HG02852 (cell line): ENCODE measurements around the gene SCFD2.

Source experiments
- ATAC-seq: cut with Tn5 transposase; IDR thresholded peaks from one replicate; pipeline ENCODE4 v1.9.1; 2021; ENCODE audit warnings: mild to moderate bottlenecking, moderate library complexity; ENCODE audit not compliant: unreplicated experiment

Gene SCFD2

DNA sequence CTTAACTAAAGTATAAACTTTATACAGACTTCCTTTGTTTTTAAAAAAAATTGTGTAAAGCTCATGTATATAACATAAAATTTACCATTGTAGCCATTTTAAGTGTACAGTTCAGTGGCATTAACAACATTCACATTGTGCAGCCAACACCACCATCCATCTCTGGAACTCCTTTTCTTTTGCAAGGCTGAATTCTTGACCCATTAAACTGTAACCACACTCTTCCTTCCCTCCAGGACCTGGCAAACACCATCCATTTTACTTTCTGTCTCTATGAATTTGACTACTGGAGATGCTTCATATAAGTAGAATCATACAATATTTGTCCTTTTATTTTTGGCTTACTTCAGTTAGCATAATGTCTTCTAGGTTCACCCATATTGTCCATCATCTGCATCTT lies 399.1 kb downstream of the SCFD2 start:
- ATAC-seq, result no peak

DNA sequence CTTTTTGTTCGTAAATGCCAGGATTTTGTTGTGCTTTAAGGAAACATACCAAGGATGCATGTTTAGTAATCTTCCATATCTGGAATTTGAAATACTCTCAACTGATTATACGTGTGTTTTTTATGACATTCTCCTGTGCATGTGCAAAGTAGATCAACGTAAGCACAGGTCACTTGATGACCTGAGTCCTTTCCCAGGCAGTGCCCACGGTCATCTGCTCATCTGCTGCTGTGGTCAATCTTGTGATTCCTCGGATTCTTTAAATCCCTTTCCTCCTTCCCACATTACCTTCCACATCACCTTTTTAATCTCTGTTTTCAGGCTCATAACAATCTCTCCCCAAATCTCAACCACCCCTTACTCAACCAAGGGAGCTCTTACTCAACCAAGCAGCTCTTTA lies 399.7 kb downstream of the SCFD2 start:
- ATAC-seq, result no peak

DNA sequence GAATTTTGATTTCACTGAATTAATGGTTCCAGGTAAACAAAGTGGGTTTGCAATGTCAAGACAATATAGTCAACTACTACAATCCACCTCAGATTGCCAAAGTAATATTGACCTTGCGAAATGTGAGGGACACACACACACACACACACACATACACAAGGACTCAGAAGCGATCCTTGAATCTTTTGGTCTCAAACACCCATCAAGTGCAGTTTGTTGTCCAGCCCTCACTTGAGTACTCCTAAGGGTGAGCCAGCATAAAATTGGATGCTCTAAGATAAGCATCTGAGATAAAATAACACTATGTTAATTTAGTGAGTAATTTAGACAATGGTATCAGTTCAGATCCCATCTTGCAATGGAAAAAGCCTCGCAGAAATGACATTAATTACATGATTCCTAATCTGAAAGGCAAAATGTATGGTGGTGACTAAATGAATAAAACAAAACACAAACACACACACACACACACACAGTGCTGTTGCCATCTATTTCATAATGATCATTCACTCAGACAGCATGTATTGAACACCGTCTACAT lies 401.2 kb downstream of the SCFD2 start:
- ATAC-seq, result no peak

DNA sequence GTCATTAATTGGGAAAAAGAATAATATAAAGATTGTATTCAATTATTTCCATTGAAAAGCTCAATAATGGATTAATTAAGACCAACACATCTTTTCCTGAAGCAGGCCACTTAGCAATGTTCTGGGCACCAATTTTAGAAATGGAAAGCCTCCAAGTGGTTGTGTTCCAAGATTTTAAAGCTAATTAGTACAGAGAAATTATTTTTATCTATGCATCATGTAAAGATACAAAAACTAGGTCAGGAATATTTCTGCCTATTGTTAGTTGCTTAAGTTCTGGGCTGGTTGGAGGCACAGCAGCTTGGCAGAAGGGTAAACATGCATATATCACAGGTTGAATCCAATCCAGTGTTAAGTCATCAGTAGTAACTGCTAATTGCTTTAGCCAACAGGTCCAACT lies 401.9 kb downstream of the SCFD2 start:
- no peak for ATAC-seq

DNA sequence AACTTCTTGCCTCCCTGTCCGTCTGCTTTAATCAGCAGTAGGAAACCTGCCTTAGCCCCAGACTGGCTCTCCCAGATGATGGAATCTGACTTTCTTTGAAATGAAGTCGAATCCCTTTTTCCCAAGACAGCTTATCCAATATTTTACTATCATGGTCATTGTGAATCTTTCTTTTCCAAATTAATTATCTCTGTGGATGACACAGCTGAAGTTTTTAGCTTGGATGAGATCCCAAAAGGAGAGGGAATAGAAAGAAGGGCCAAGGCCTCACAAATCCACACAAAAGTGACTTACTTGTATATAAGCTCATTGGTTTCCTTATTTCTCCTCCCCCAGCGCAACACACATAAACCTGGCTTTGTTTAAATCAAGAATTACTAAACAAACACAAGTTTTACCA lies 403.1 kb downstream of the SCFD2 start:
- no peak for ATAC-seq

DNA sequence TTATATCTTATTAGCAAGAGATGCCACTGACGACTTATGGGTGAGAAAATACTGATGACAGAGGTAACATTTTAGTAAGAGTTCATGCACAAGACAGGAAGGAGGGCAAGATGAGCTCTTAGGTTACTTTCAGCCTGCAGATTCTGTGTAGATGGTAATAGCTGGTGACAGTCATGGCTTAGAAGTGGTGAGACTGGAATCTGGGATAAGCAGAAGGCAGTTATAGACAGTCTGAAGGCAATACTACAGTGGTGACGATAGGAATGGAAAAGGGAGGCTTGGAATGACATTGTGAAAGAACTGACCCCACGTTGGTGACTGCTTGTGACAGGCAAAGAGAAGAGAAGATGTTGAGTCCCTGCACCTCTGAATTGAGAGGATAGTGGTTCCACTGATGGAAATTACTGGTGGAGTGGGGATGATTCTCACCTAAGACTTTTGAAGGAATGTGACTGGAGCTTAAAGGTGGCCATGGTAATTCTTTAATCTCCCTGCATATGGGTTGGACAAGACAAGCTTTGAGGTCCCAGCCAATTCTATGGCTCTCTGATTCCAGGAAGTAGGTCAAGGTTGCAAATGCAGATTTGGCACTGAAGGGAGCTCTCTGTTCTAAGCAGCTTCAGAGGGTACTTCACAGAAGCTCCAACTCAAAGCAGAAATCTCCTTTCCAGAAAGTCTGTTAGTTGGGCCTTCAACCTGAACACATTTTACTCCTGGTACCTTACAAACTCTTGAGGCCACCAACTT lies 404.0 kb downstream of the SCFD2 start:
- ATAC-seq, result no peak

DNA sequence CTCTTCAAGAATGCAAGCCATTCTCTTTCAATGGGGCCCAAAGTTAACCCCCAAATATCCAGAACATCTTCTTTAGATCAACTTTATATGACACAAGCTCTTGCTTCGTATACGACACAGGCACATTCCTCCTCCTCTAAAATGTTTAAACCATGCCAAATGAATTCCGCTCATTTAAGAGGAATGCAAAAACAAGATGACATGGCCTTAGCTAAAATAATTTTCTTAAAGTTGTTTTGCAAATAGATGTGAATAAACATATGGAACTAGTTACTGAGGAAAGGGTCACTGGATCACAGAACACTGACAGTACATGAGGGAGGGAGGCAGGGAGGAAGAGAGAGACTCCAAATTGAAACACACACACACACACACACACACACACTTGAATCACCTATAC lies 406.3 kb downstream of the SCFD2 start:
- ATAC-seq, result no peak

DNA sequence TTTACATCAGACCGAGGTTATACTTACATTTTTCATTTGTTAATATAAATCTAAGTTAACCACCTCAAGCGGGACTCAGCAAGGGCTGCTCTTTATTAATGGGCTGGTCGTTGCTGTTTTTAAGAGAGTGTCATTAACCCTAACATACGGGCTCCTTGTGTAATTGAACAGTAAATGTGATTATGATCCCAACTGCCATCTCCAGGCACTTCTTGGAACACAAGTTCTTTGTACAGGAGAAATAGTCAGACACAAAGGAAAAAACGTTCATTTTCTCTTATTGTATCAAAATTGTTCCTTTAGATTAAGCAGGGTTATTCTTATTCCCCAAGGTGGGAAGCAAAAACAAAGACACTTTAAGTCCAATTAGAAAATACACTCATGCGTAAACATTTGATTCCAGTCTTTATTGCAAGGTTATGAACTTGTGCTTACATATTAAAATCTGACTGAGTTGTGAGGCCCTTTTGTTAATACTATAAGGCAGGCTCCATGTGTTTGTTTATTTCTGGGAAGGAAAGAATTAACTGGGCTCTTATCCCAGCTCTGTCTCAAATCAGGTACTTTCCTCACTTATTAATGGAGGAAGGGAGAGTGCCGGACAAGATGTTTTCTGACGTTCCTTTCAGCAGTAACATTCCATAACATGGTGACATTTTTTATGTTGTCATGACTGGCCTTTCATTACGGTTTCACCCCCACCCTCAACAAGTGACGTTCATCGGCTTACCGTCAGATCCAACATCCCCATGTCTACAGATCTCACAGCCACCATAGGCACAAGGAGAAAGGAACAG lies 407.8 kb downstream of the SCFD2 start:
- no peak for ATAC-seq

DNA sequence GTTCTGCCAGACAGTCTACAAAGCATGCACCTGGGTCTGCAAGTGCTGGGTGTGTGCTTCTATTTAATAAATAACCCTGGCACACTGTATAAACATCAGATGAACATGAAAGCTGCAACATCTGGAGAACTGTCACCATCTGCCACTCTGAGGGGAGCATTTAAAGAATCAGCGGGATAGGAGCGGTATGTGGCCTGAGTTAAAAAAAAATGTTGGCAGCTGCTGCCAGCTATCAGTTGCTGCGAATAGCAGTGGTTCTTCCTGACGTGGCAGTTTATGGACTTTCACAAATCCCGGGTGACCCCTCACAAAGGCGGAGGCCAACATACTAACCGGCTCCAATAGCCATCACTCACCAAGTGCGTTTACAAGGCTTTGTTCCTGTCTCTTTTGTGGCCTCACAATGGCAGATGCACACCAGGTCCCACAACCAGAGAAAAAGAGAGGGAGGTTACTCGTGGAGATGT lies 408.6 kb downstream of the SCFD2 start:
- no peak for ATAC-seq

DNA sequence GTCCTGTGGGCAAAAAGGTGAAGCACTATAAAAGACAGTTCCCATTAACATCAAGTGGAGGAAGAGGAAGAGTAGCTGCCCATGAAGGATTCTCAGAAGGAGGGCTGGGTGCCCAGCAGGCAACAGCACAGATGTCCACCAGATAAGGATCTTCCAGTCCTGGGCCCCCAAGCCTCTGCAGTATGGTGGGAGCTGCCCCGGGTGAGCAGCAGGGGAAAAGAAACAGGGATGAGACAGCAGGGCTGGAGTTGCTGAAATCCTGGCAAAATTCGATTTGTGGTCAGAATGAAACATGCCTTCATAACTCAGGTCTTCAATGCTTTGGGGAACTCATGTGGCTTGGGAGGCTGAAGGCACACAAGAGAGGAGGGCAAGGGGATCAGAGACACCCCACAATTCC lies 409.2 kb downstream of the SCFD2 start:
- no peak for ATAC-seq

DNA sequence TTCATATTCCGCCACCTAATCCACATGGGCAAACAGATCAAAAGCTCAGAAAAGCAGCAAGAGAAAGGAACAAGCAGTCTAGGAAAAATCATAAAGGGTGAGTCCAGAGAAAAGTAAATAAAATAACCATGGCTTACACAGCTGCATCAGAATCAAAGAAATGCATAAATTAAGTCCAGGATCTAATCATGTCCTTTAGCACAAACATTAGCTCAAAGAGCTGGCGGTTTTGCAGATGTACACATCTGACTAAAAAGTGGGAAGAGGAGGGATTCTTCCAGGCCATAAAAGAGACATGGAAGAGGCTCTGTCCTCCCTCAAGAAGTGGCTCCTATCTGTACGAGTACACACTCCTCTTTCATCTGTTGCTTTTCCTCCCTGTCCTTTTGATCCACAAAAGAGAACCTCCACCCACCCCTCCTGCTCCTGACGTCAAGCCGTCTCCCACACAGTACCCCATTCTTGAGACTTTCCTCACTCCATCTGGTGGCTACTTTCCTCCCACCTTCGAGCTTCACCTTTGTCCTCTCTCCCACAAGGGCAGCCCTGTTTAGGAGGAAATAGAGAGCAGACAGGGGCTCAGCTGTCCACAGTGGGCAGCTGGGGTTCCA lies 411.2 kb downstream of the SCFD2 start:
- no peak for ATAC-seq

DNA sequence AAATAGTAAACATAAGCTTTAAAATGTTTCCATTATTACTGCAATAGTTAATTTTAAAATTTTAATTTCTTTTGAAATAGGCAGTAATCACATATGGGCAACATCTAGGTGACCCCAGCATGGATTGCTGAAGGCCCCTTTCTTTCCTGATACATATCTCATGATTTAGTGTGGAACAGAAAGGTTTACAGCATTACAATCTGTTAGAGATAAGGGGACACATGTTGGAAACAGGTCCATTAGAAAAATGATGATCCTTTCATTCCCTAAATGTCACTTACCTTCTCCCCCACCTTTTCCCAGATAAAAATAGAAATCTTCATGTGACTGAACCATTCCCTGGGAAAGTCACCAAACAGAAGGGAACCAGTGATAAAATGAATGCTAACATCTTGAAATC lies 413.3 kb downstream of the SCFD2 start:
- no peak for ATAC-seq

DNA sequence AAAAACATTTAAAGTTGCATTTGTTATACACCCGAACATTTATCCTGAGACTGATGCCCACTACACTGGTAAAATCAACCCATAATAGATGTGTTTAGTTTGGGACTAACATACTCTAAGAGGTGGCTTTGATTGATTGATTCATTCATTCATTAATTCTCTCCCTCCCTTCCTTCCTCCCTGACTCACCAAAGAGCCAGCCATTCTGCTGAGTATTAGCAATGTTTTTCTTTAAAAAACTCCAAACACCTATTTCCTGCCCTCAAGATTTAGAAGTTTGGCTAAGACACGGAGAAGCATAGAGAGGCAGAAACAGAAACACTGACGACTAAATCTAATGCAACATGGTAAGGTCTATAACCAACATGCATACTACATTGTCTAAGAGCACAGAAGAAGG lies 414.8 kb downstream of the SCFD2 start:
- no peak for ATAC-seq

DNA sequence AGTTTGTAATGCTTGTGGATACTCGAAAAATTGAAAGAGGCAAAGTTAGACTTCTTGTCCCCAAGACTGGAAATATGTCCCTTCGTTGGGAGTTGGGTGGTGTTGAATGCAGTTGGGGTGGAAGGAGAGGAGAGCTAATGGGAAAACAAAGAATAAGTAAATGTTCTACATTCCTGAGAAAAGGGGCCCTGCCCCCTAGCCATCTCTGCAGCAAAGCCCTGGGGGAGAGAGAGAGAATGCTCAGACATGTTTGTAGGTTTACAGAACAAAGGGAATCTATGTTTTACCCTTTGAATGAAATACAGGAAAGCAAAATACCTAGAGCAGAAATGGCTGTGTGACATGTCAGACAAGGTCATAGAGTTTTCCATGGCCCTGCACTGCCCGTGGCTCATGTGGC lies 415.6 kb downstream of the SCFD2 start:
- ATAC-seq, result no peak

DNA sequence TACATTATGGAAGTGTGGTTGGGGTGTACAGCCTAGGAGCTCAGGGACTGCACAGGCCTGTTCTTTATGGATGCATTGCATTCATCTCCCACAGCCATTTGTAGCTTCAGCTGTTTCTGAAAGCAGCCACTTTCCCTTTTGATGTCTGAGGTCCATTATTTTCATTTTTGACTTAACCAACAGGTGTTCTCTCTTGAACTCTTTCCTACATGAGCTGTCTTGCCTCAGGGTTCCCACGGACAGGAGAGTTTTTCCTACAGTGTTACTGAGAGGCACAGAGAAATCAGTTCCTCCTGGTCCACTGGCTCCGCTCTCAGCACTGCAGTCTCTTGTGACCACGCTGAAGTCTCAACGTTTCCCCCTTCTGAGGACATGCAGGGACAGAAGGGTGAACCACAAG lies 416.5 kb downstream of the SCFD2 start:
- no peak for ATAC-seq

DNA sequence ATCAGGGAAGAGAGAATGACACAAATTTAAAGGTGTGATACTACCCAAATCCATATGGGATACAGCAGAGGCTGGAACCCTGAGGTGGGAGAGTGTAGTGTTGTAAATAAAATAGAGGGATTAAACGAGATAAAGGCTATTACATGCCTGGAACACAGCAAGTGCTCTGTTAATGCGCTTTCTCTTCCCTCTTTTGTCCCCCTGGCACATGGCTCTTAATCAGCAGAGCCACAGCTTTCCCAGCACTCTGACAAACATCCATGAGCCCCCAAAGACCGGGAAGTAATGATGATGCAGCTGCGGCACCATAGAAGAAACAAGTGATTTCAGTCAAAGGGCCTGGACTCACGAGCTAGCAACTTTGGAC lies 417.8 kb downstream of the SCFD2 start:
- no peak for ATAC-seq

DNA sequence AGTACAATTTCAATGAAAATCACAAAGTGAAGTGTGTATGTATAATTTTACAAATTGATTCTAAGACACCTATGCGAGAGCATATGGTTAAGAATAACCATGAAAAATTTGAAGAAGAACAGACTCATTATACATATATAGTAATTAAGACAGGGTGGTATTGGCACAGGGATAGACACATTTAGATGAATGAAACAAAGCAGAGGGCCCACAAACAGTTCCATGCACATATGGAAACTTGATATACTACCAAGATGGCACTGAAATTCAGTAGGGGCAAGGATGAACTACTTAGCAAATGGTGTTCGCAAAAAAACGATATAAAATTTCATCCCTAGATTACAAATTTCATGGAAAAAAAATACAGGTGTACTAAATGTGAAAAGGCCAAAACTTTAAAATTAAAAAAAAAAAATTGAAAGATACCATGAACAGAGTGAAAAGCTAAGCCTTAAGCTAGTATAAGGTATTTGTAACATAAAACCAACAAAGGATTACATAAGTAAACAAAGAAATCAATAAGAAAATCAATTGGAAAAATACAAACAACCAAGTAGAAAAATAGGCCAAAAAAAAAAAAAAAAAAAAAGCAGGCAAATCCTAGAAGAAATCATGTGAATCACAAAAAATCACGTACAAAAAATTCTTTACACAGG lies 418.3 kb downstream of the SCFD2 start:
- ATAC-seq, result no peak

DNA sequence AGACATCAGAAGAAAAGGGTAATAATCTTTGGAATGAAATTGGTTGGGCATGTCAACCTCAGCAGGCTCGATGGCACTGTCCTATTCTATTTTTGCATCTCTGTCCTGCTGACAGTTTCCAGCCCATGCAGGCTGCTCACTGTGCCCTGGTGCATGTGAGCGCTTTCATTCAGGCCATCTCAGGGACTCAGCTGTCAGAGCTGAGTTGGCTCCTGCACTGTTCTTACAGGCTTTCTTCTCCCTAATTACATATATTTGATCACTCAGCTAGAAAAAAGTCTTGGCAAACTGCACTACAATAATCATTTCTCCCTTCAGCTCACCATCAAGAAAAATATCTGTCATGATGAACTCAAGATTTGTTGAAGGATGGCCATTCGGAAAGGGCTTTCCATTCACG lies 419.0 kb downstream of the SCFD2 start:
- no peak for ATAC-seq

DNA sequence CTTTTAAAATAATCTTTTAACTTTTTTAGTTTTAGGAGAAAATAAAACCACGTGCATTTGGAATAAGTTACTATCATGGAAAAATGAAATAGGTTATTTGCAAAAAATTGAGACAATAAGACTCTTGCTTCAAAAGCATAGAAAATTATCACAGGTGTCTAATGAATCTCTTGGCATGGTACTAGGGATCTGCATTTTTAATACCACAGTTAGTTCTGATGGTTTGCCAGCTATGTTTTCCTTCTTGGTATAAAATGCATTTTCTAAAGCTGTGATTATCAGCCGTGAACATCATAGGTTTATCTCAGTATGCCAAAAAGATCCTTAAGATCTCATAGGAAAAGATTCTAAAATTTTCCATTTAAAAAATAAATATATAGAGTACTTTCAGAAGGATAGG lies 419.9 kb downstream of the SCFD2 start:
- ATAC-seq, result no peak

DNA sequence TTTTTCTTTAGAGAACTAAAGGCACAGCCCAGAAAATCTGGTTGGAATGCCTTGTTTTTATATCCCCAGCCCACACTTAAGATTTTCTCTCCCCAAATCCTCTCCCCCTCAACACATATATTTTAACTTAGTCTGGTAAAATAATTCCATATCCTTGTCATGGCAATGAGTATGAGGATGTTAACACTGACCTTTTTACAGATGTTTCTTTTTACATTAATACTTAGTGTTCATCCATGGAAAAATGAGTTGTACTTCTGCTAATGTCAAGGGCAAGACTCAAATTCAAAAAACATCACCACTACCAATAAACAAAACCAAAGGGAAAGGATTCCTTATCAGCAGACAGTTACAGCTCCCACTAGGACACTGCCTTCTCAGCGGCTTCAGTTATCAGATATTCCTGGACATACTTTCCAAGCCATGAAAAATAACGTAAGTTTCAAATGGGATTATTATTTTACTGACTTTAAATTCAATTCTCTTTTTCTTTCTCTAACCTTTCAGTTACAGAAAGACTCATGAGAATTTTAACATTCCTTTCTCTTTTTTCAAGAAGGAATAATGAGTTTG lies 420.4 kb downstream of the SCFD2 start:
- no peak for ATAC-seq

DNA sequence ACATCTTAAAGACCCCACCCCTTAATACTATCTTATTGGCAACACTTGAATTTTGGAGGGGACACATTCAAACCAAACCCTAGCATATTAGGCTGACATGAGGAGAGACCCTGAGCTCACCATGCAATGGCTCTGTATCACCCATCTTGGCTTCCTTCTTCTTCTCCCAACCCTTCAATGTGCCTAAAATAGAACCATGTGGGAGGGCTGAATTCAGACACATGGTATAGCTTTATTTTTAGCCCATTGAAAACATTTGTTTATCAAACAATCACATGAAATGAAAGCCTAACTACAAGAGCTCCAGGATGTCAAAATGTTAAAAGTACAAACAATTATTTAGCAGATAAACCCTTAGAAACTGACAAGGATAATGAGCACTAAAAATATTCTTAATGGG lies 422.2 kb downstream of the SCFD2 start:
- ATAC-seq, result no peak
